ENCODE results near the gene PARM1.

GRCh38 chr4:75025431-75025830 lies 92.5 kb downstream of the PARM1 start:
- no peak for TF ChIP-seq POLR2AphosphoS5 (IDR thresholded peaks at IDR 0.05)
- no peak for TF ChIP-seq CTCF (IDR thresholded peaks at IDR 0.05)

Data from esophagus muscularis mucosa (tissue), 3 donors.